ENCODE measurements around the gene ANKRD28. TPM values are rescaled to one million over a fixed set of nuclear protein-coding genes. Genes with fewer than 3 reads are reported as not detected.

The ANKRD28 gene
- total and polyA plus RNA-seq, 2 experiments from 2014 or later = 15.2 to 61.3 TPM

- TF ChIP-seq EZH2 (IDR thresholded peaks at IDR 0.05; ENCODE audit: low read depth, unreplicated experiment) (no peak), ZNF114 (CRISPR knock-in tag; IDR thresholded peaks at IDR 0.05) (no peak), ZNF331 (CRISPR knock-in tag; IDR thresholded peaks at IDR 0.05; ENCODE audit: low read depth) (no peak), CREB1 (CRISPR knock-in tag; IDR thresholded peaks at IDR 0.05; ENCODE audit: low read depth) (no peak), STAT1 (IDR thresholded peaks at IDR 0.05; ENCODE audit: unreplicated experiment) (no peak), NANOG (IDR thresholded peaks at IDR 0.05; ENCODE audit: borderline replicate concordance) (no peak)
- TF ChIP-seq, protein P1, sequence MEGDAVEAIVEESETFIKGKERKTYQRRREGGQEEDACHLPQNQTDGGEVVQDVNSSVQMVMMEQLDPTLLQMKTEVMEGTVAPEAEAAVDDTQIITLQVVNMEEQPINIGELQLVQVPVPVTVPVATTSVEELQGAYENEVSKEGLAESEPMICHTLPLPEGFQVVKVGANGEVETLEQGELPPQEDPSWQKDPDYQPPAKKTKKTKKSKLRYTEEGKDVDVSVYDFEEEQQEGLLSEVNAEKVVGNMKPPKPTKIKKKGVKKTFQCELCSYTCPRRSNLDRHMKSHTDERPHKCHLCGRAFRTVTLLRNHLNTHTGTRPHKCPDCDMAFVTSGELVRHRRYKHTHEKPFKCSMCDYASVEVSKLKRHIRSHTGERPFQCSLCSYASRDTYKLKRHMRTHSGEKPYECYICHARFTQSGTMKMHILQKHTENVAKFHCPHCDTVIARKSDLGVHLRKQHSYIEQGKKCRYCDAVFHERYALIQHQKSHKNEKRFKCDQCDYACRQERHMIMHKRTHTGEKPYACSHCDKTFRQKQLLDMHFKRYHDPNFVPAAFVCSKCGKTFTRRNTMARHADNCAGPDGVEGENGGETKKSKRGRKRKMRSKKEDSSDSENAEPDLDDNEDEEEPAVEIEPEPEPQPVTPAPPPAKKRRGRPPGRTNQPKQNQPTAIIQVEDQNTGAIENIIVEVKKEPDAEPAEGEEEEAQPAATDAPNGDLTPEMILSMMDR (conservative IDR thresholded peaks at IDR 0.05; ENCODE audit: low read depth in 2 of 2) = no peak
These were observed 66.8 kb downstream of the ANKRD28 start (continued) for GRCh38 chr3:15731024-15731423.

GRCh38 chr3:15728766-15729165, 69.0 kb downstream of the ANKRD28 start:
- Histone ChIP-seq H3K4me2 (no peak overlapping the region), H3K27me3 (ENCODE audit: insufficient read depth) (no peaks in the 10 kb centered on the region), H3K27ac (ENCODE audit: low read depth) (no peak overlapping the region), H3K4me1 (ENCODE audit: insufficient read depth) (no peaks in the 10 kb centered on the region), H4K20me1 (replicated peaks; ENCODE audit: insufficient read depth) (no peaks in the 10 kb centered on the region), H3K79me2 (replicated peaks; ENCODE audit: insufficient read depth) (no peaks in the 10 kb centered on the region), H3F3A (replicated peaks; ENCODE audit: low read depth) (no peaks in the 10 kb centered on the region), H3K36me3 (ENCODE audit: insufficient read depth) (peaks cover 5% of the 10 kb centered on the region; the same call in 1 of the 2 replicates), H2AFZ (no peak overlapping the region), H3K4me3 (no peak overlapping the region), H3K9me2 (ENCODE audit: insufficient read depth) (no peaks in the 10 kb centered on the region)
- Mint-ChIP-seq H3K4me3 (no peak overlapping the region), H3K36me3 (ENCODE audit: low read depth) (peaks cover 26% of the 10 kb centered on the region; the same call in 1 of the 3 replicates), H3K9me3 (no peaks in the 10 kb centered on the region), H3K4me1 (peaks cover 10% of the 10 kb centered on the region; the same call in 2 of the 3 replicates), H3K27me3 (ENCODE audit: insufficient read depth, low read depth, poor library complexity) (peaks cover 2% of the 10 kb centered on the region), H3K27ac (no peak overlapping the region)
- ATAC-seq (no peak), DNase-seq (ENCODE audit: low spot score) (no peak)
- no peak for TF ChIP-seq EZH2 (IDR thresholded peaks at IDR 0.05; ENCODE audit: low read depth, unreplicated experiment)
- TF ChIP-seq REST (IDR thresholded peaks at IDR 0.05; ENCODE audit: unreplicated experiment) = no peak
- no peak for TF ChIP-seq STAT1 (IDR thresholded peaks at IDR 0.05; ENCODE audit: unreplicated experiment)
- TF ChIP-seq, protein P2, sequence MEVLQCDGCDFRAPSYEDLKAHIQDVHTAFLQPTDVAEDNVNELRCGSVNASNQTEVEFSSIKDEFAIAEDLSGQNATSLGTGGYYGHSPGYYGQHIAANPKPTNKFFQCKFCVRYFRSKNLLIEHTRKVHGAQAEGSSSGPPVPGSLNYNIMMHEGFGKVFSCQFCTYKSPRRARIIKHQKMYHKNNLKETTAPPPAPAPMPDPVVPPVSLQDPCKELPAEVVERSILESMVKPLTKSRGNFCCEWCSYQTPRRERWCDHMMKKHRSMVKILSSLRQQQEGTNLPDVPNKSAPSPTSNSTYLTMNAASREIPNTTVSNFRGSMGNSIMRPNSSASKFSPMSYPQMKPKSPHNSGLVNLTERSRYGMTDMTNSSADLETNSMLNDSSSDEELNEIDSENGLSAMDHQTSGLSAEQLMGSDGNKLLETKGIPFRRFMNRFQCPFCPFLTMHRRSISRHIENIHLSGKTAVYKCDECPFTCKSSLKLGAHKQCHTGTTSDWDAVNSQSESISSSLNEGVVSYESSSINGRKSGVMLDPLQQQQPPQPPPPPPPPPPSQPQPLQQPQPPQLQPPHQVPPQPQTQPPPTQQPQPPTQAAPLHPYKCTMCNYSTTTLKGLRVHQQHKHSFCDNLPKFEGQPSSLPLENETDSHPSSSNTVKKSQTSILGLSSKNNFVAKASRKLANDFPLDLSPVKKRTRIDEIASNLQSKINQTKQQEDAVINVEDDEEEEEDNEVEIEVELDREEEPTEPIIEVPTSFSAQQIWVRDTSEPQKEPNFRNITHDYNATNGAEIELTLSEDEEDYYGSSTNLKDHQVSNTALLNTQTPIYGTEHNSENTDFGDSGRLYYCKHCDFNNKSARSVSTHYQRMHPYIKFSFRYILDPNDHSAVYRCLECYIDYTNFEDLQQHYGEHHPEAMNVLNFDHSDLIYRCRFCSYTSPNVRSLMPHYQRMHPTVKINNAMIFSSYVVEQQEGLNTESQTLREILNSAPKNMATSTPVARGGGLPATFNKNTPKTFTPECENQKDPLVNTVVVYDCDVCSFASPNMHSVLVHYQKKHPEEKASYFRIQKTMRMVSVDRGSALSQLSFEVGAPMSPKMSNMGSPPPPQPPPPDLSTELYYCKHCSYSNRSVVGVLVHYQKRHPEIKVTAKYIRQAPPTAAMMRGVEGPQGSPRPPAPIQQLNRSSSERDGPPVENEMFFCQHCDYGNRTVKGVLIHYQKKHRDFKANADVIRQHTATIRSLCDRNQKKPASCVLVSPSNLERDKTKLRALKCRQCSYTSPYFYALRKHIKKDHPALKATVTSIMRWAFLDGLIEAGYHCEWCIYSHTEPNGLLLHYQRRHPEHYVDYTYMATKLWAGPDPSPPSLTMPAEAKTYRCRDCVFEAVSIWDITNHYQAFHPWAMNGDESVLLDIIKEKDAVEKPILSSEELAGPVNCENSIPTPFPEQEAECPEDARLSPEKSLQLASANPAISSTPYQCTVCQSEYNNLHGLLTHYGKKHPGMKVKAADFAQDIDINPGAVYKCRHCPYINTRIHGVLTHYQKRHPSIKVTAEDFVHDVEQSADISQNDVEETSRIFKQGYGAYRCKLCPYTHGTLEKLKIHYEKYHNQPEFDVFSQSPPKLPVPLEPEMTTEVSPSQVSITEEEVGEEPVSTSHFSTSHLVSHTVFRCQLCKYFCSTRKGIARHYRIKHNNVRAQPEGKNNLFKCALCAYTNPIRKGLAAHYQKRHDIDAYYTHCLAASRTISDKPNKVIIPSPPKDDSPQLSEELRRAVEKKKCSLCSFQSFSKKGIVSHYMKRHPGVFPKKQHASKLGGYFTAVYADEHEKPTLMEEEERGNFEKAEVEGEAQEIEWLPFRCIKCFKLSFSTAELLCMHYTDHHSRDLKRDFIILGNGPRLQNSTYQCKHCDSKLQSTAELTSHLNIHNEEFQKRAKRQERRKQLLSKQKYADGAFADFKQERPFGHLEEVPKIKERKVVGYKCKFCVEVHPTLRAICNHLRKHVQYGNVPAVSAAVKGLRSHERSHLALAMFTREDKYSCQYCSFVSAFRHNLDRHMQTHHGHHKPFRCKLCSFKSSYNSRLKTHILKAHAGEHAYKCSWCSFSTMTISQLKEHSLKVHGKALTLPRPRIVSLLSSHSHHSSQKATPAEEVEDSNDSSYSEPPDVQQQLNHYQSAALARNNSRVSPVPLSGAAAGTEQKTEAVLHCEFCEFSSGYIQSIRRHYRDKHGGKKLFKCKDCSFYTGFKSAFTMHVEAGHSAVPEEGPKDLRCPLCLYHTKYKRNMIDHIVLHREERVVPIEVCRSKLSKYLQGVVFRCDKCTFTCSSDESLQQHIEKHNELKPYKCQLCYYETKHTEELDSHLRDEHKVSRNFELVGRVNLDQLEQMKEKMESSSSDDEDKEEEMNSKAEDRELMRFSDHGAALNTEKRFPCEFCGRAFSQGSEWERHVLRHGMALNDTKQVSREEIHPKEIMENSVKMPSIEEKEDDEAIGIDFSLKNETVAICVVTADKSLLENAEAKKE (CRISPR knock-in tag; IDR thresholded peaks at IDR 0.05) = no peak
- no peak for TF ChIP-seq NANOG (IDR thresholded peaks at IDR 0.05; ENCODE audit: borderline replicate concordance)
- TF ChIP-seq EZH2phosphoT487 (IDR thresholded peaks at IDR 0.05; ENCODE audit: unreplicated experiment) = no peak
- TF ChIP-seq, protein P1 (conservative IDR thresholded peaks at IDR 0.05; ENCODE audit: low read depth in 2 of 2) = no peak
- no peak for TF ChIP-seq ZNF331 (CRISPR knock-in tag; IDR thresholded peaks at IDR 0.05; ENCODE audit: low read depth)
- no peak for TF ChIP-seq JUNB (IDR thresholded peaks at IDR 0.05; ENCODE audit: unreplicated experiment)
